BLaER1 treated with 17β-estradiol and CSF1 and Interleukin-3, amounts not matched to agents 10 nM and 100 nM (cell line): ENCODE data around the gene POLD2.
A peak's percentile ranks its signal among the peaks of the same experiment; 100 is the strongest.

Experiments used
- H3K27ac ChIP-seq, 11 experiments: shearing (Covaris generic); formaldehyde crosslinking; 2 replicates each; pipeline ENCODE4 v1.8.1; 2022
- H3K27me3 ChIP-seq, 11 experiments: shearing (Covaris generic); formaldehyde crosslinking; 2 replicates each; pipeline ENCODE4 v1.8.1; 2022
- H3K36me3 ChIP-seq, 11 experiments: shearing (Covaris generic); formaldehyde crosslinking; 2 replicates each; pipeline ENCODE4 v1.8.1; 2022
- H3K4me1 ChIP-seq, 10 experiments: shearing (Covaris generic); formaldehyde crosslinking; 2 replicates each; pipeline ENCODE4 v1.8.1; 2022
- H3K4me2 ChIP-seq, 11 experiments: shearing (Covaris generic); formaldehyde crosslinking; 2 replicates each; pipeline ENCODE4 v1.8.1; 2022
- H3K4me3 ChIP-seq, 10 experiments: shearing (Covaris generic); formaldehyde crosslinking; 2 replicates each; pipeline ENCODE4 v1.8.1; 2022
- H3K9ac ChIP-seq, 11 experiments: shearing (Covaris generic); formaldehyde crosslinking; 2 replicates each; pipeline ENCODE4 v1.8.1; 2022
- H3K9me3 ChIP-seq, 11 experiments: shearing (Covaris generic); formaldehyde crosslinking; replicated peaks in 1 of 11; 2 replicates each; pipeline ENCODE4 v1.8.1; 2022
- H4K20me1 ChIP-seq, 11 experiments: shearing (Covaris generic); formaldehyde crosslinking; 2 replicates each; pipeline ENCODE4 v1.8.1; 2022
- Cebpa-rat ChIP-seq, 11 experiments: shearing (Covaris generic); IDR thresholded peaks; 2 replicates each; pipeline ENCODE4 v1.8.1; 2022

The POLD2 gene

DNA sequence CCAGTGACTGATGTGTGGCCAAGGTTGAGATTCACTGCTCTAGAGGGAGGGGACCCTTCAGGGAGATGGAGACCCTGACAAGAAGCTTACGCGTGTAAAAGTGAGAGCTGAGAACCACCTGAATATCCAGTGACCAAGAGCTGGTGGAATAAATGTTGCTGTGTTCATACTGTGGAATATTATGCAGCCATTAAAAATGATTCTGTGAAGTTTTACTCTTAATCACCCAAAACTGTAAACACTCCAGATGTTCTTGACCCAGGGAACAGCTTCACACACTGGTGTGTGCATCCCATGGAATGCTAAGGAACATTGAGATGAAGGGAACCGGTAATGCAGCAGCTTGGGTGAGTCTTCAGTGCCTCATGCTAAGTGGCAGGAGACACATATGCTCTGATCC, 36.7 kb downstream of the POLD2 start:
- Histone ChIP-seq H3K9me3 (no peaks in the 10 kb centered on the region), H4K20me1 (no peaks in the 10 kb centered on the region), H3K4me3 (no peak overlapping the region), H3K36me3 (no peaks in the 10 kb centered on the region), H3K4me2 (no peak overlapping the region), H3K27ac (no peak overlapping the region), H3K27me3 (no peaks in the 10 kb centered on the region), H3K9ac (no peak overlapping the region), H3K4me1 (peaks cover 29 to 57% (median 46%) of the 10 kb centered on the region in 10 experiments)
- TF ChIP-seq Cebpa-rat (IDR thresholded peaks at IDR 0.05): no peak

GRCh38 chr7:44085546-44085945, 37.8 kb downstream of the POLD2 start:
- H3K36me3 ChIP-seq: peaks cover 1 to 4% (median 3%) of the 10 kb centered on the region in 11 experiments; a peak in 17 of 22 replicates
- peaks cover 32 to 58% (median 48%) of the 10 kb centered on the region in 10 experiments for H3K4me1 ChIP-seq
- H3K9ac ChIP-seq: no peak overlapping the region
- H3K4me3 ChIP-seq: no peak overlapping the region
- no peaks in the 10 kb centered on the region; a peak in 1 of 22 replicates for H4K20me1 ChIP-seq
- no peak overlapping the region for H3K27ac ChIP-seq
- TF ChIP-seq Cebpa-rat (IDR thresholded peaks at IDR 0.05): no peak
- H3K27me3 ChIP-seq: no peaks in the 10 kb centered on the region
- no peak overlapping the region for H3K4me2 ChIP-seq
- no peaks in the 10 kb centered on the region for H3K9me3 ChIP-seq

- peaks cover 41 to 67% (median 56%) of the 10 kb centered on the region in 10 experiments for H3K4me1 ChIP-seq
- peaks cover 10 to 12% (median 11%) of the 10 kb centered on the region in 11 experiments; a peak in 19 of 22 replicates for H3K36me3 ChIP-seq
- H3K27me3 ChIP-seq: no peaks in the 10 kb centered on the region
- H3K9ac ChIP-seq: 0 out of 22 replicates have a peak overlapping the region, but pooled peaks of 1 of the 11 experiments have one; percentile 10
- no peak overlapping the region for H3K27ac ChIP-seq
- no peaks in the 10 kb centered on the region for H3K9me3 ChIP-seq
- peaks cover 0 to 6% (median 0%) of the 10 kb centered on the region in 11 experiments; a peak in 3 of 22 replicates for H4K20me1 ChIP-seq
- peak overlapping the region in 3 of 11 experiments; percentile 19 to 89 (median 54); a peak in 5 of 22 replicates for H3K4me2 ChIP-seq
- TF ChIP-seq Cebpa-rat (IDR thresholded peaks at IDR 0.05): no peak
- no peak overlapping the region for H3K4me3 ChIP-seq
Observed at GRCh38 chr7:44084701-44085100, 38.6 kb downstream of the POLD2 start.

- Histone ChIP-seq H4K20me1 (peaks cover 0 to 7% (median 0%) of the 10 kb centered on the region in 11 experiments; a peak in 3 of 22 replicates), H3K4me3 (no peak overlapping the region), H3K9ac (0 out of 22 replicates have a peak overlapping the region, but pooled peaks of 2 of the 11 experiments have one; percentile 10 to 14), H3K27me3 (no peaks in the 10 kb centered on the region), H3K9me3 (no peaks in the 10 kb centered on the region), H3K4me1 (peaks cover 42 to 69% (median 61%) of the 10 kb centered on the region in 10 experiments), H3K27ac (no peak overlapping the region), H3K36me3 (peaks cover 13 to 20% (median 18%) of the 10 kb centered on the region in 11 experiments; a peak in 20 of 22 replicates), H3K4me2 (peak overlapping the region in 7 of 11 experiments; percentile 15 to 89 (median 71); a peak in 9 of 22 replicates)
- no peak for TF ChIP-seq Cebpa-rat (IDR thresholded peaks at IDR 0.05)
Observed at GRCh38 chr7:44083796-44084195, 39.6 kb downstream of the POLD2 start.

DNA sequence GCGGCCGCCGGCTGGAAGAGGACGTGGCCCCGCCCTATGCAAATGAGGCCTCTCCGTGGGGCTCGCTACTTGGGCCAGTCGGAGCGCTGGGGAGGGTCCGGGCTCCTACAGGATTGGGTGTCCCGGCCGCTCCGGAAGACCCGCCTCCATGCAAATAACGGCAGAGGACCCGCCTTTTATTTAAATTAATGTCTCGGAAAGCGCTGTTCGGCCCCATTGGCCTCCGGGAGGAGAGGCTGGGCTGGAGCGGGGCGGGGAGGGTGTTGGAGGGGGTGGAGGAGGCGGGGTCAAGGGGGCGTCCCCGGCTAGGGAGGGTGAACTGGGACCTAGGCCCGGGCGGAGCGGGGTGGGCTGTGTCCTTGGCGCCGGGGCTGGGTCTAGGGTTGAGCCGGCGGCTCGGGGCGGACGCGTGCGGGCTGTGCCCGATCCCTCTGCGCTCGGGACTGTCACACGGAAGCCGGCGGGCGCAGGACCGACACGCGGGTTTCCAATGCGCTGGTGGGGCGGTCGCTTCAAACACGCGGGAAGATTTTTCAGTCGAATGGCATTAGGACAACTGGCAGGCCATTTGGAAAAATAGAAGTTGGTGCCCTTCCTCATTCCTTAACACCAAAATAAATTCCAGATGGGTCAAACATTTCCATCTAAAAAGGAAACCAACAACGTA, 40.7 kb downstream of the POLD2 start:
- Histone ChIP-seq H3K9ac (peak overlapping the region; percentile 71 to 82 (median 79)), H3K4me3 (peak overlapping the region; percentile 53 to 70 (median 60)), H3K27me3 (no peaks in the 10 kb centered on the region), H3K4me2 (peak overlapping the region; percentile 71 to 89 (median 79)), H3K27ac (peak overlapping the region; percentile 70 to 83 (median 78); a peak in 21 of 22 replicates), H3K4me1 (peaks cover 38 to 69% (median 61%) of the 10 kb centered on the region in 10 experiments), H3K9me3 (no peaks in the 10 kb centered on the region), H3K36me3 (peaks cover 24 to 31% (median 29%) of the 10 kb centered on the region in 11 experiments), H4K20me1 (peaks cover 0 to 7% (median 0%) of the 10 kb centered on the region in 11 experiments; a peak in 3 of 22 replicates)
- TF ChIP-seq Cebpa-rat (IDR thresholded peaks at IDR 0.05): no peak

- peak overlapping the region; percentile 77 to 91 (median 85); a peak in 20 of 22 replicates for H3K9ac ChIP-seq
- H3K36me3 ChIP-seq: peaks cover 37 to 45% (median 43%) of the 10 kb centered on the region in 11 experiments
- peak overlapping the region; percentile 84 to 98 (median 92) for H3K4me2 ChIP-seq
- peak overlapping the region; percentile 81 to 94 (median 86) for H3K27ac ChIP-seq
- no peaks in the 10 kb centered on the region for H3K27me3 ChIP-seq
- H3K4me1 ChIP-seq: peaks cover 37 to 81% (median 72%) of the 10 kb centered on the region in 10 experiments
- H4K20me1 ChIP-seq: peaks cover 0 to 7% (median 0%) of the 10 kb centered on the region in 11 experiments; a peak in 3 of 22 replicates
- H3K9me3 ChIP-seq: no peaks in the 10 kb centered on the region
- no peak for TF ChIP-seq Cebpa-rat (IDR thresholded peaks at IDR 0.05)
- H3K4me3 ChIP-seq: peak overlapping the region; percentile 69 to 85 (median 74)
Observed at GRCh38 chr7:44081266-44081748, 42.0 kb downstream of the POLD2 start.

GRCh38 chr7:44080686-44081265, 42.6 kb downstream of the POLD2 start:
- H4K20me1 ChIP-seq: peaks cover 0 to 7% (median 0%) of the 10 kb centered on the region in 11 experiments; a peak in 3 of 22 replicates
- peak overlapping the region in 10 of 11 experiments; percentile 4 to 91 (median 84); a peak in 17 of 22 replicates for H3K9ac ChIP-seq
- H3K27me3 ChIP-seq: no peaks in the 10 kb centered on the region
- peaks cover 37 to 86% (median 78%) of the 10 kb centered on the region in 10 experiments for H3K4me1 ChIP-seq
- peak overlapping the region in 10 of 11 experiments; percentile 39 to 94 (median 86); a peak in 20 of 22 replicates for H3K27ac ChIP-seq
- peaks cover 43 to 50% (median 48%) of the 10 kb centered on the region in 11 experiments for H3K36me3 ChIP-seq
- no peaks in the 10 kb centered on the region for H3K9me3 ChIP-seq
- peak overlapping the region; percentile 84 to 98 (median 92) for H3K4me2 ChIP-seq
- no peak for TF ChIP-seq Cebpa-rat (IDR thresholded peaks at IDR 0.05)
- H3K4me3 ChIP-seq: peak overlapping the region; percentile 10 to 85 (median 72); a peak in 14 of 20 replicates

DNA sequence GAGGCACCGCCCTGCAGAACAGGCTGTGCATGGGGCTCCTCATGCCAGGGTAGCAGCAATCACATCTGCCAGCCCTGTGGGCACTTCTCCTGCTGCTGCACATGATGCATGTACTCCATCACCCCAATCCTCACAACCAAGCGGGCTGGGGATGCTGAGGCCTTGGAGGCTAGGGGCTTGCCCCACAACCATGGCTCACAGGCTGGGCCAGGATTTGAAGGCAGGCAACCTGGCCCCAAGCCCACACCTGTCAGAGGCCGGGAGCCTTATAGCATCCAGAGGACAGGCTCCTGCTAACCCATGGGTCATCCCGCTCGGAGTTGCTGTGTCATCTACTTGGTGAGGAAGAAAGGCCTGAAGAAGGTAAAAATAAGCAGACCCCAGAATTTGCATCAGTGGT, 43.2 kb downstream of the POLD2 start:
- Histone ChIP-seq H3K4me1 (peaks cover 42 to 89% (median 84%) of the 10 kb centered on the region in 10 experiments), H3K9ac (peak overlapping the region in 7 of 11 experiments; percentile 4 to 91 (median 83); a peak in 10 of 22 replicates), H3K27ac (peak overlapping the region in 6 of 11 experiments; percentile 2 to 94 (median 88); a peak in 9 of 22 replicates), H3K4me3 (peak overlapping the region in 1 of 10 experiments; percentile 73; a peak in 2 of 20 replicates), H3K9me3 (no peaks in the 10 kb centered on the region), H4K20me1 (peaks cover 0 to 7% (median 0%) of the 10 kb centered on the region in 11 experiments; a peak in 3 of 22 replicates), H3K4me2 (peak overlapping the region; percentile 84 to 98 (median 92)), H3K36me3 (peaks cover 47 to 57% (median 53%) of the 10 kb centered on the region in 11 experiments), H3K27me3 (no peaks in the 10 kb centered on the region)
- TF ChIP-seq Cebpa-rat (IDR thresholded peaks at IDR 0.05): no peak
